MCF 10A (cell line): Measurements from ENCODE around the gene DCP1B. TPM values are rescaled to one million over a fixed set of nuclear protein-coding genes. Genes with fewer than 3 reads are reported as not detected.

Experiments
- BruUV-seq: library from RNA; stranded (reverse); fragments of 400-500 nt; replicated peaks from 2 replicates; lab custom pipeline; 2021; lab: Mats Ljungman, UMichigan
- CTCF ChIA-PET: fragments of 300-600 bp; sonication (Branson Sonifier 250); formaldehyde crosslinking; extraction: SDS; loops from one replicate; lab custom pipeline; 2021; ENCODE audit warnings: antibody characterized with exemption, inconsistent platforms; lab: Yijun Ruan, JAX
- POLR2A ChIA-PET: fragments of 300-600, 350-650 bp; sonication (Branson Sonifier 250); formaldehyde crosslinking; extraction: SDS; loops from one replicate; lab custom pipeline; 2020; ENCODE audit warnings: antibody characterized with exemption, inconsistent platforms; lab: Yijun Ruan, JAX
- DNase-seq: peaks from one replicate; pipeline ENCODE4 v3.0.0-alpha.2; 2018; ENCODE audit not compliant: unreplicated experiment
- H3K27ac Mint-ChIP-seq: one replicate; pipeline ENCODE4 v1.8.0; 2022; ENCODE audit warnings: mild to moderate bottlenecking, low read depth, mixed read lengths; ENCODE audit not compliant: unreplicated experiment
- H3K27me3 Mint-ChIP-seq: one replicate; pipeline ENCODE4 v1.8.0; 2022; ENCODE audit warnings: mixed read lengths; ENCODE audit not compliant: insufficient read depth, unreplicated experiment
- H3K36me3 Mint-ChIP-seq: one replicate; pipeline ENCODE4 v1.8.0; 2022; ENCODE audit warnings: mild to moderate bottlenecking, moderate library complexity, mixed read lengths; ENCODE audit not compliant: insufficient read depth, unreplicated experiment
- H3K4me1 Mint-ChIP-seq: one replicate; pipeline ENCODE4 v1.8.0; 2022; ENCODE audit warnings: mixed read lengths; ENCODE audit not compliant: insufficient read depth, unreplicated experiment
- H3K4me3 Mint-ChIP-seq: one replicate; pipeline ENCODE4 v1.8.0; 2022; ENCODE audit warnings: mild to moderate bottlenecking, moderate library complexity, mixed read lengths; ENCODE audit not compliant: unreplicated experiment
- H3K9me3 Mint-ChIP-seq: one replicate; pipeline ENCODE4 v1.8.0; 2022; ENCODE audit warnings: mixed read lengths; ENCODE audit not compliant: unreplicated experiment
- intact Hi-C: fragments of 100-400 bp; cut with micrococcal nuclease; formaldehyde crosslinking; loops from 2 replicates; pipeline ENCODE4 v1.14.1; 2022
- total RNA-seq: library from RNA; stranded (reverse); gene quantifications from 2 replicates; pipeline ENCODE4 v1.2.3, GENCODE V29; 2022
- TF ChIP-seq, protein P1 (sequence below): fragments of 200-600 bp; IDR thresholded peaks from one replicate; pipeline ENCODE4 v1.8.0; 2022; ENCODE audit warnings: antibody characterized with exemption, mild to moderate bottlenecking; ENCODE audit not compliant: unreplicated experiment

The DCP1B gene
- total RNA-seq, 1 experiment from 2014 or later = 5.5 TPM

- intact Hi-C loops = no loop called here
- no TSS peak for BruUV-seq
- ChIA-PET CTCF (interaction anchor here (0.6 to 1.5 kb wide), 3 partner anchors 135 to 287 kb away, joined by 3 to 4 read pairs (median 3); no protein-coding TSS in a partner anchor), POLR2A (interaction anchor here (0.7 kb wide), 1 partner anchor 70 kb away, joined by 4 read pairs; no protein-coding TSS in a partner anchor)
- Mint-ChIP-seq H3K9me3 (no peaks in the 10 kb centered on the region), H3K27ac (no peak overlapping the region), H3K4me1 (peaks cover 4% of the 10 kb centered on the region), H3K27me3 (peaks cover 20% of the 10 kb centered on the region), H3K36me3 (peaks cover 3% of the 10 kb centered on the region), H3K4me3 (no peak overlapping the region)
- no peak for DNase-seq
- TF ChIP-seq, protein P1, sequence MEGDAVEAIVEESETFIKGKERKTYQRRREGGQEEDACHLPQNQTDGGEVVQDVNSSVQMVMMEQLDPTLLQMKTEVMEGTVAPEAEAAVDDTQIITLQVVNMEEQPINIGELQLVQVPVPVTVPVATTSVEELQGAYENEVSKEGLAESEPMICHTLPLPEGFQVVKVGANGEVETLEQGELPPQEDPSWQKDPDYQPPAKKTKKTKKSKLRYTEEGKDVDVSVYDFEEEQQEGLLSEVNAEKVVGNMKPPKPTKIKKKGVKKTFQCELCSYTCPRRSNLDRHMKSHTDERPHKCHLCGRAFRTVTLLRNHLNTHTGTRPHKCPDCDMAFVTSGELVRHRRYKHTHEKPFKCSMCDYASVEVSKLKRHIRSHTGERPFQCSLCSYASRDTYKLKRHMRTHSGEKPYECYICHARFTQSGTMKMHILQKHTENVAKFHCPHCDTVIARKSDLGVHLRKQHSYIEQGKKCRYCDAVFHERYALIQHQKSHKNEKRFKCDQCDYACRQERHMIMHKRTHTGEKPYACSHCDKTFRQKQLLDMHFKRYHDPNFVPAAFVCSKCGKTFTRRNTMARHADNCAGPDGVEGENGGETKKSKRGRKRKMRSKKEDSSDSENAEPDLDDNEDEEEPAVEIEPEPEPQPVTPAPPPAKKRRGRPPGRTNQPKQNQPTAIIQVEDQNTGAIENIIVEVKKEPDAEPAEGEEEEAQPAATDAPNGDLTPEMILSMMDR = no peak
Measured at GRCh38 chr12:1935700-1936378, 68.4 kb downstream of the DCP1B start.

- CTCF ChIA-PET = interaction anchor here (0.7 to 1.1 kb wide), 5 partner anchors 91 to 301 kb away, joined by 3 to 4 read pairs (median 3); no protein-coding TSS in a partner anchor
- POLR2A ChIA-PET = interaction anchor here (0.5 to 0.7 kb wide), 2 partner anchors 34 to 69 kb away, joined by 3 to 4 read pairs; no protein-coding TSS in a partner anchor
- Mint-ChIP-seq H3K27me3 (peaks cover 17% of the 10 kb centered on the region), H3K36me3 (no peaks in the 10 kb centered on the region), H3K27ac (no peak overlapping the region), H3K4me3 (no peak overlapping the region), H3K9me3 (no peaks in the 10 kb centered on the region), H3K4me1 (peaks cover 4% of the 10 kb centered on the region)
- TF ChIP-seq, protein P1 = no peak
- DNase-seq = no peak
- BruUV-seq = no TSS peak
- intact Hi-C loops = no loop called here
Measured at GRCh38 chr12:1935242-1935641, 69.0 kb downstream of the DCP1B start.

DNA sequence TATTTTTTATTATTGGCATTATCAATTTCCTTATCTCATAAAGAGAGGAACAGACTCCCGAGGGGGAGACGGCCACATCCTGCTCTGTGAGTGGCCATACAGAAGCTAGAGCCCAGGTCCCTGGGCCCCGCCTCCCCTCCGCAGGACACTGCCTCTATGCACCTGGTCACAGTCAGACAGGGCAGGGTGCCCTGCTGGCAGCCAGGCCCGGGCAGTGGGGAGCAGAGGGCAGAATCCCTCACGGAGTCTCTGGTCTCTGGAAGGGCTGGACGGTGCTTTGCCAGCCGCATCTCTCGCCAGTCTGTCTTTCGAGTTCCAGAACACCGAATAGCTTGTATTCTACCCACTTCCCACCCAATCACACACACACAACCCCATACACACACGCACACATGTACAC is 69.4 kb downstream of the DCP1B start:
- ChIA-PET POLR2A (interaction anchor here (0.5 to 0.7 kb wide), 2 partner anchors 34 to 69 kb away, joined by 3 to 4 read pairs; no protein-coding TSS in a partner anchor), CTCF (interaction anchor here (0.7 to 1.1 kb wide), 5 partner anchors 90 to 300 kb away, joined by 3 to 4 read pairs (median 3); no protein-coding TSS in a partner anchor)
- H3K27ac Mint-ChIP-seq = no peak overlapping the region
- H3K27me3 Mint-ChIP-seq = peaks cover 19% of the 10 kb centered on the region
- peaks cover 4% of the 10 kb centered on the region for H3K4me1 Mint-ChIP-seq
- H3K36me3 Mint-ChIP-seq = no peaks in the 10 kb centered on the region
- no TSS peak for BruUV-seq
- no peak overlapping the region for H3K4me3 Mint-ChIP-seq
- TF ChIP-seq, protein P1 = no peak
- intact Hi-C loops = no loop called here
- no peak for DNase-seq
- H3K9me3 Mint-ChIP-seq = no peaks in the 10 kb centered on the region

- ChIA-PET POLR2A (no interaction called here), CTCF (interaction anchor here (0.5 to 1.1 kb wide), 2 partner anchors 133 to 145 kb away, joined by 3 read pairs; no protein-coding TSS in a partner anchor)
- H3K36me3 Mint-ChIP-seq = no peaks in the 10 kb centered on the region
- H3K27ac Mint-ChIP-seq = no peak overlapping the region
- DNase-seq = no peak
- no TSS peak for BruUV-seq
- H3K4me1 Mint-ChIP-seq = peaks cover 4% of the 10 kb centered on the region
- no peak overlapping the region for H3K4me3 Mint-ChIP-seq
- TF ChIP-seq, protein P1 = no peak
- H3K27me3 Mint-ChIP-seq = peaks cover 26% of the 10 kb centered on the region
- no peaks in the 10 kb centered on the region for H3K9me3 Mint-ChIP-seq
- intact Hi-C loops = no loop called here
Measured at GRCh38 chr12:1934068-1934467, 70.2 kb downstream of the DCP1B start.
